ENCODE measurements around the gene MESP2.

- TF ChIP-seq, protein P1, sequence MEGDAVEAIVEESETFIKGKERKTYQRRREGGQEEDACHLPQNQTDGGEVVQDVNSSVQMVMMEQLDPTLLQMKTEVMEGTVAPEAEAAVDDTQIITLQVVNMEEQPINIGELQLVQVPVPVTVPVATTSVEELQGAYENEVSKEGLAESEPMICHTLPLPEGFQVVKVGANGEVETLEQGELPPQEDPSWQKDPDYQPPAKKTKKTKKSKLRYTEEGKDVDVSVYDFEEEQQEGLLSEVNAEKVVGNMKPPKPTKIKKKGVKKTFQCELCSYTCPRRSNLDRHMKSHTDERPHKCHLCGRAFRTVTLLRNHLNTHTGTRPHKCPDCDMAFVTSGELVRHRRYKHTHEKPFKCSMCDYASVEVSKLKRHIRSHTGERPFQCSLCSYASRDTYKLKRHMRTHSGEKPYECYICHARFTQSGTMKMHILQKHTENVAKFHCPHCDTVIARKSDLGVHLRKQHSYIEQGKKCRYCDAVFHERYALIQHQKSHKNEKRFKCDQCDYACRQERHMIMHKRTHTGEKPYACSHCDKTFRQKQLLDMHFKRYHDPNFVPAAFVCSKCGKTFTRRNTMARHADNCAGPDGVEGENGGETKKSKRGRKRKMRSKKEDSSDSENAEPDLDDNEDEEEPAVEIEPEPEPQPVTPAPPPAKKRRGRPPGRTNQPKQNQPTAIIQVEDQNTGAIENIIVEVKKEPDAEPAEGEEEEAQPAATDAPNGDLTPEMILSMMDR (IDR thresholded peaks at IDR 0.05) = no peak
- TF ChIP-seq EZH2phosphoT487 (IDR thresholded peaks at IDR 0.05; ENCODE audit: borderline replicate concordance, low read depth) = no peak
- no peak for TF ChIP-seq POLR2AphosphoS5 (IDR thresholded peaks at IDR 0.05; ENCODE audit: low read depth, low read length)
- no peak for TF ChIP-seq MAX (IDR thresholded peaks at IDR 0.05; ENCODE audit: low read depth)
- no peak for TF ChIP-seq RAD21 (IDR thresholded peaks at IDR 0.05; ENCODE audit: low read length)
- TF ChIP-seq JUND (IDR thresholded peaks at IDR 0.05) = no peak
- TF ChIP-seq PBX3 (IDR thresholded peaks at IDR 0.05) = no peak
- no peak for TF ChIP-seq RFX5 (IDR thresholded peaks at IDR 0.05; ENCODE audit: low read length)
- no peak for TF ChIP-seq USF2 (IDR thresholded peaks at IDR 0.05; ENCODE audit: borderline replicate concordance, low read depth, low read length)
- TF ChIP-seq FOXM1 (IDR thresholded peaks at IDR 0.05; ENCODE audit: low read depth) = no peak
- no peak for TF ChIP-seq YY1 (IDR thresholded peaks at IDR 0.05; ENCODE audit: low read depth)
Observed at GRCh38 chr15:89812011-89812846, 36.1 kb downstream of the MESP2 start.

All from SK-N-SH (cell line).